SJCRH30 (cell line): ENCODE results near the gene TMEM41B. TPM values are rescaled to one million over a fixed set of nuclear protein-coding genes. Genes with fewer than 3 reads are reported as not detected.
"Not testable (repeated sequence)": the region's sequence is repeated elsewhere in the genome, so short reads cannot be mapped to it uniquely, and the experiment has no call there.

ENCODE experiments used
- DNase-seq, 2 experiments: peaks; one replicate each; pipeline ENCODE4 v3.0.0-alpha.2; 2015 to 2020
- H3K27ac ChIP-seq: fragments of 250-450 bp; sonication (Bioruptor Pico); 2 replicates; pipeline ENCODE4 v1.5.1; 2020; ENCODE audit warnings: mild to moderate bottlenecking, moderate library complexity
- H3K27me3 ChIP-seq: fragments of 250-450 bp; sonication (Bioruptor Pico); 2 replicates; pipeline ENCODE4 v1.5.1; 2020; ENCODE audit warnings: mild to moderate bottlenecking, moderate library complexity
- H3K36me3 ChIP-seq: fragments of 250-450 bp; sonication (Bioruptor Pico); 2 replicates; pipeline ENCODE4 v1.5.1; 2020; ENCODE audit warnings: mild to moderate bottlenecking, moderate library complexity
- H3K4me1 ChIP-seq: fragments of 250-450 bp; sonication (Bioruptor Pico); 2 replicates; pipeline ENCODE4 v1.5.1; 2020; ENCODE audit warnings: mild to moderate bottlenecking, moderate library complexity
- H3K4me3 ChIP-seq: fragments of 250-450 bp; sonication (Bioruptor Pico); 2 replicates; pipeline ENCODE4 v1.5.1; 2020; ENCODE audit warnings: mild to moderate bottlenecking, moderate library complexity
- H3K9me3 ChIP-seq: fragments of 250-450 bp; sonication (Bioruptor Pico); replicated peaks from 2 replicates; pipeline ENCODE4 v1.5.1; 2020; ENCODE audit warnings: mild to moderate bottlenecking, moderate library complexity
- total RNA-seq: library from RNA; depleted of rRNA; stranded (reverse); fragments of >200 nt; shearing (Covaris generic); gene quantifications from 2 replicates; pipeline ENCODE4 v1.2.3, GENCODE V29; 2014; rRNA removed

Gene TMEM41B
- total RNA-seq, 1 experiment from 2014 or later, result 73.3 TPM

DNA sequence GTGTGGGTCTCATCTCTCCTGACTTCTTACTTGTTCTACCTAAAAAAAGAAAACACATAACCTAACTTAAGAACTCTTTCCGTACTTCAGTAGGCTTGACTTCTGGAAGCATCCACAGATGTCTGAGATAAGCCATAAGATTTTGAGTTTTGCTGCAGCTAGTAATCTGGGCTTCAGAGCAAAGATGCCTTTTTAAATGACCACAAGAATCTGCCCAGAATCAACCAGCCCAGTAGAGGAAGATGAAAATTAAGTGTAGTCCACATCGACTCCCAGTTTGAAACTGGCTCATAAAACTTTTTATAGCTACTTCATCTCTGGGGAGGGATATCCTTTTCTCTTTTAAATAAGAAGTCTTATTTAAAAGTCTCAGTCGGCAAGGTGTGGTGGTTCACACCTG lies 60.0 kb downstream of the TMEM41B start:
- no peaks in the 10 kb centered on the region; the same call in 1 of the 2 replicates for H3K9me3 ChIP-seq
- H3K4me1 ChIP-seq, result peaks cover 8% of the 10 kb centered on the region
- DNase-seq, result no peak
- H3K36me3 ChIP-seq, result peaks cover 17% of the 10 kb centered on the region
- H3K27me3 ChIP-seq, result no peaks in the 10 kb centered on the region
- no peak overlapping the region for H3K27ac ChIP-seq
- H3K4me3 ChIP-seq, result no peak overlapping the region

DNA sequence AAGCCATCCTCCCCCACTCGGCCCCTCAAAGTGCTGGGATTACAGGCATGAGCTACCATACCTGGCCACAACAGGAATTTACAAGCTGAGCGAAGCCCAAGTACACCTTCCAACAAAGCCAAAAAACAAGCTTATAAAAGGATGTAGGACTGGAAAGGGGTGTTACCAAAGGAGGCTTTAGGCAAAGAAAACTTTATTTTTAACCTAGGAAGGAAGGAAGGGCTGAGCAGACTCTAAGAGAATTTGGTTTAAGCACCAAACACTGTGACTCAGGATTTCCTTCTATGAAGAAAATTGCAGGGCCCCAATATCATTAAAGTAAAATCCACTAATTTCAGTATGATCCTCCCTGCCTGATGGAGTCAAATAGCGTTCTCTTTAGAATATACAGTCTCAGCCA lies 61.3 kb downstream of the TMEM41B start:
- Histone ChIP-seq H3K9me3 (no peaks in the 10 kb centered on the region), H3K27me3 (no peaks in the 10 kb centered on the region), H3K4me3 (no peak overlapping the region), H3K36me3 (peaks cover 13% of the 10 kb centered on the region), H3K4me1 (peaks cover 8% of the 10 kb centered on the region), H3K27ac (no peak overlapping the region)
- no peak for DNase-seq

DNA sequence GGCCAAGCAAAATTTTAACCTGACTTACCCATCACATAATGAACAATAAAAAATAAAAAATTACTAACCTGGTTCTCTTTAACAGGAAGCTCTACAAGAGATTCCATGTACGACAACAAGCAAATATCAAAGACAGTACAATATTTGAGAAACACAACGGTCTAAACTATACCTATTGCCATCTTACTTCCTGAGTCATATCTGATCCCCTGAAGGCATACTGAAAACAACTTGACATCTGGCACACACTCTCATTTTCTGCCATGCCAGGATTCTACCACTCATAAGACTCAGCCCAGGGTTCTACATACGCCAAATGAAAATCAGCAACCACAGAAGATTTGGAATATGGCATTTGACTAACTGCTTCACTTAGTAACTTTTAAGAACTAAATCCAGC lies 63.1 kb downstream of the TMEM41B start:
- Histone ChIP-seq H3K9me3 (no peaks in the 10 kb centered on the region), H3K4me3 (no peak overlapping the region), H3K4me1 (peaks cover 8% of the 10 kb centered on the region), H3K27ac (no peak overlapping the region), H3K27me3 (no peaks in the 10 kb centered on the region), H3K36me3 (peaks cover 13% of the 10 kb centered on the region)
- no peak for DNase-seq

DNA sequence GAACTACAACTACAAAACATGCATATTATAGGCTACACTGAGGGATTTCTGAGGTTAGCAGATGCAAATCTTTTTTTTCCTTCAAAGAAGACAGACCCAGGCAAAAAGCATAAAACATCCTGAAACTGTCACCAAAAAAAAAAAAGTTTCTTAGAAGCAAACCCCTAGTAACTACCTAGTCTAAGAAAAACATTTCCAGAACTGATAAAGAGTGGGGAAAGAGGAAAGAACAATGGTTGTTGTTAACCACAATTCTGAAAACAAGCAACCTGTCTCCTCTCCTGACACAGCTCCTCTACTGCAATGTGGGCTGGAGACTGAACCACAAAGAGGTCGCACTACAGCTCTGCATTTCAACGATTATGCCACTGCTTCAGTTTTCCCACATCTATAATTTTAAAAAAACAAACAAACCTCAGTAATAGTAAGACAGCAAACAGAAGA lies 64.2 kb downstream of the TMEM41B start:
- no peaks in the 10 kb centered on the region for H3K27me3 ChIP-seq
- no peak overlapping the region for H3K4me3 ChIP-seq
- H3K9me3 ChIP-seq, result no peaks in the 10 kb centered on the region
- peaks cover 8% of the 10 kb centered on the region for H3K36me3 ChIP-seq
- H3K4me1 ChIP-seq, result peaks cover 8% of the 10 kb centered on the region
- no peak overlapping the region for H3K27ac ChIP-seq
- peak; percentile 17 to 45 for DNase-seq

DNA sequence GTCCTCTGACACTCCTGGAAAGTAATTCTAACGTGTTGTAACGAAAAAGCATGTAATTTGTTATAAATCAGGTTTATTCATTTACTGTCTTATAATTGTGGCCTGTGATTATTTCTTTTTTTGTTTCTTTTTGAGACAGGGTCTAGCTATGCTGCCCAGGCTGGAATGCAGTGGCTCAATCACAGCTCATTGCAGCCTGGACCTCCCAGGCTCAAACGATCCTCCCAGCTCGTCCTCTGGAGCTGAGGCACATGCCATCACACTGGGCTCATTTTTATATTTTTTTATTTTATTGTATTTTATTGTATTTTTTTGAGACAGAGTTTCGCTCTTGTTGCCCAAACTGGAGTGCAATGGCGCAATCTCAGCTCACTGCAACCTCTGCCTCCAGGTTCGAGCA lies 65.1 kb downstream of the TMEM41B start:
- DNase-seq, result no peak
- H3K4me3 ChIP-seq, result no peak overlapping the region
- no peaks in the 10 kb centered on the region for H3K9me3 ChIP-seq

DNA sequence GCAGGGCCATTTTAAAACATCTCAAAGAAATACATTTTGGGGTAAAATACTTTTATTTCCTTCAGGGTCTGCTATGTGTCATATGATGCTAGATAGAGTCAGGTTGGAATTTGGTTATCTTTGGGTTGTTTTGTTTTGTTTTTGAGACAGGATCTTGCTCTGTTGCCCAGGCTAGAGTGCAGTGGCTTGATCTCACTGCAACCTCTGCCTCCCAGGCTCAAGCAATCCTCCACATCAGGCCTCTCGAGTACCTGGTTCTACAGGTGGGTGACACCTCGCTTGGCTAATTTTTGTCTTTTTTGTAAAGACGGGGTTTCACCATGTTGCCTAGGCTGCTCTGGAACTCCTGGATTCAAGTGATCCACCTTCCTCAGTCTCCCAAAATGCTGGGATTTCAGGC lies 66.5 kb downstream of the TMEM41B start:
- Histone ChIP-seq H3K27me3 (no peaks in the 10 kb centered on the region), H3K4me3 (no peak overlapping the region), H3K36me3 (peaks cover 2% of the 10 kb centered on the region; the same call in 1 of the 2 replicates), H3K27ac (no peak overlapping the region), H3K4me1 (peaks cover 8% of the 10 kb centered on the region), H3K9me3 (no peaks in the 10 kb centered on the region)
- DNase-seq, result no peak

More for the DNA sequence above, 65.1 kb downstream of the TMEM41B start:
- peaks cover 3% of the 10 kb centered on the region for H3K36me3 ChIP-seq
- H3K27me3 ChIP-seq, result no peaks in the 10 kb centered on the region
- no peak overlapping the region for H3K27ac ChIP-seq
- peaks cover 8% of the 10 kb centered on the region for H3K4me1 ChIP-seq

DNA sequence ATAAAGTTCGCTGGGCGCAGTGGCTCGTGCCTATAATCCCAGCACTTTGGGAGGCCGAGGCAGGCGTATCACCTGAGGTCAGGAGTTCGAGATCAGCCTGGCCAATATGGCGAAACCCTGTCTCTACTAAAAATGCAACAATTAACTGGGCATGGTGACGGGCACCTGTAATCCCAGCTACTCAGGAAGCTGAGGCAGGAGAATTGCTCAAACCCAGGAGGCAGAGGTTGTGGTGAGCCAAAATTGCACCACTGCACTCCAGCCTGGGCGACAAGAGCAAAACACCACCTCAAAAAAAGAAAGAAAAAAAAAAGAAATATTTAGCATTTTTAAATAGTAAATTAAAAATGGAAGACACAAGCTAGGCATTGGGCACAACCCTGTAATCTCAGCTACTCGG lies 78.2 kb downstream of the TMEM41B start:
- not testable (repeated sequence) for H3K4me3 ChIP-seq, H3K4me1 ChIP-seq, H3K27me3 ChIP-seq, DNase-seq, H3K27ac ChIP-seq, H3K36me3 ChIP-seq, H3K9me3 ChIP-seq

DNA sequence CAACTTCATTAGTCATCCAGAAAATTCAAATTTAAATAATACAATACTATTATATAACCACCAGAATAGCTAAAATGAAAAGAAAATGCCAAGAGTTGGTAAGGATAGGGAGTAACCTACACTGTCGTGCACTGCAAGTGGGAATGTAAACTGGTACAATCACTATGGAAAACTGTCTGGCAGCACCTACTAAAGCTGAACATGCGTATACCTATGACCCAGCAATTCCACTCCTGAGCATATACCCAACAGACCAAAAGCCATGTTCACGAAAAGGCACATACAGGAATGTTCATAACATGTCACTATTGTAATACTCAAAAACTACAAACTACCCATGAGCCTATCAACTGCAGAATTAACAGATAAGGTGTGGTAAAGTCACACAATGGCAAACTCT lies 81.9 kb downstream of the TMEM41B start:
- no peak overlapping the region for H3K4me3 ChIP-seq
- 0 out of 2 replicates have a peak, but pooled peaks cover 7% of the 10 kb centered on the region for H3K9me3 ChIP-seq
- no peak overlapping the region for H3K27ac ChIP-seq
- no peaks in the 10 kb centered on the region; the same call in 1 of the 2 replicates for H3K4me1 ChIP-seq
- H3K36me3 ChIP-seq, result no peaks in the 10 kb centered on the region
- no peaks in the 10 kb centered on the region for H3K27me3 ChIP-seq
- DNase-seq, result no peak

DNA sequence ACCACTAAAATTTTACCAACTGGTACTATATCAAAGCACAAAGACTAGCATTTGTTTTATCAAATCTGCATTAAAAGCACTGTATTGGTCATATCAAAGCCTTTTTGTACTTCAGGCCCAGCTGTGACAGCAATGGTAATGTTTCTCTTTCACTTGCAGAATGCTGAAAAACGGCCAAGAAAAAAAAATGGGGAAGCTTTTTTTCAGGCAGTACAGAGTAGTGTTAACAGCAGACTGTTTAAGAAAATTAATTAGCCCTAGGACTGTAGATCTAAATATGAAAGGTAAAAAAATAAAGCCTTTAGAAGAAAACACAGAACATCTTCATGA lies 82.6 kb downstream of the TMEM41B start:
- DNase-seq, result peak in 1 of 2 experiments; percentile 26
- Histone ChIP-seq H3K4me1 (no peaks in the 10 kb centered on the region; the same call in 1 of the 2 replicates), H3K4me3 (no peak overlapping the region), H3K9me3 (0 out of 2 replicates have a peak, but pooled peaks cover 7% of the 10 kb centered on the region), H3K36me3 (no peaks in the 10 kb centered on the region), H3K27ac (no peak overlapping the region), H3K27me3 (no peaks in the 10 kb centered on the region)

Other genes starting within 250 kb of the TMEM41B start
- 0.35 and 0.40 TPM in 2 replicates for gene SCUBE2, start 223.0 kb downstream of the TMEM41B start, total RNA-seq
- 105 and 113 TPM in 2 replicates for gene DENND5A, start 49.2 kb downstream of the TMEM41B start, total RNA-seq
- 188 and 204 TPM in 2 replicates for gene IPO7, start 70.1 kb upstream of the TMEM41B start, total RNA-seq
- gene ZNF143, start 146.4 kb upstream of the TMEM41B start, total RNA-seq, result 25.5 and 27.8 TPM in 2 replicates